ENCODE measurements around the gene FNDC3B.
"Not testable (repeated sequence)": the region's sequence is repeated elsewhere in the genome, so short reads cannot be mapped to it uniquely, and the experiment has no call there.

The FNDC3B gene

DNA sequence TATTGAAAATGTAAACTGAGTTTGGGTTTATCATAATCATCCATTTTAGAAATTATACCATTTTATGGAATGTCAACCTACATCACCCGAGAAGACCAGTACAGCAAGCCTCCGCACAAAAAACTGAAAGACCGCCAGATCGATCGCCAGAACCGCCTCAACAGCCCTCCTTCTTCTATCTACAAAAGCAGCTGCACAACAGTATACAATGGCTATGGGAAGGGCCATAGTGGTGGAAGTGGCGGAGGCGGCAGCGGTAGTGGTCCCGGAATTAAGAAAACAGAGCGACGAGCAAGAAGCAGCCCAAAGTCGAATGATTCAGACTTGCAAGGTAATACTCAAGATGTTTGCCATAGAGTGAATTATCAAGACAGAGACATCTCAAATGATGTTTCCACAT, 211.8 kb downstream of the FNDC3B start:
- Histone ChIP-seq H3K4me3 (ENCODE audit: low read length in 2 of 2) (no peak overlapping the region), H3K4me1 (ENCODE audit: control insufficient read depth in 2 of 2, insufficient read depth in 2 of 2, low read length in 2 of 2) (no peaks in the 10 kb centered on the region), H3K27ac (ENCODE audit: low read depth in 2 of 2, low read length in 2 of 2) (no peak overlapping the region), H3K27me3 (ENCODE audit: control insufficient read depth in 2 of 2, insufficient read depth in 2 of 2, low read length in 2 of 2) (no peaks in the 10 kb centered on the region), H3K36me3 (ENCODE audit: control insufficient read depth in 2 of 2, insufficient read depth in 2 of 2, low read length in 2 of 2) (peaks cover 15 to 25% of the 10 kb centered on the region in 2 donors), H3K9me3 (ENCODE audit: control insufficient read depth in 2 of 2, low read length in 2 of 2) (no peaks in the 10 kb centered on the region), H3K9ac (ENCODE audit: low read depth in 1 of 2, low read length in 2 of 2) (no peak overlapping the region)

DNA sequence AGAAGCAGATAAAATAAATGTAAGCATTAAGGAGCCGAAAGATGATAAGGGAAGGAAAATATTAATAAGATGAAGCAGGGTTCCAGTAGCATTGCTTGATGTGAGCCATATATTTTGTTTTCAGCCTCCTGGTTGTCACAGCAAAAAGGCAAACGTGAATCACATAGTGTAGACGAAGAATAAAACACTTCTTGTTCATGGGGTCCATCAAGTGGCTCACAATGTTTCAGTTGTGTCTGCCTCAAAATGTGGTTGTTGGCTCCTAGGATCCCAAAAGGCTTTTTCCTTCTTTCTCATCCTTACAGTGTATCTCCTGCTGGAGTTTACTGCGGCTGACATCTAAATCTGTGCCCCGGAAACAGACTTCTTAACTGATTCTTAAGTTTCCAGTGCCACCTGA, 213.8 kb downstream of the FNDC3B start:
- no peak overlapping the region for H3K27ac ChIP-seq (ENCODE audit: low read depth in 2 of 2, low read length in 2 of 2)
- no peaks in the 10 kb centered on the region for H3K27me3 ChIP-seq (ENCODE audit: control insufficient read depth in 2 of 2, insufficient read depth in 2 of 2, low read length in 2 of 2)
- H3K9me3 ChIP-seq (ENCODE audit: control insufficient read depth in 2 of 2, low read length in 2 of 2): no peaks in the 10 kb centered on the region
- H3K9ac ChIP-seq (ENCODE audit: low read depth in 1 of 2, low read length in 2 of 2): no peak overlapping the region
- no peak overlapping the region for H3K4me3 ChIP-seq (ENCODE audit: low read length in 2 of 2)
- H3K4me1 ChIP-seq (ENCODE audit: control insufficient read depth in 2 of 2, insufficient read depth in 2 of 2, low read length in 2 of 2): no peaks in the 10 kb centered on the region
- peaks cover 11 to 27% of the 10 kb centered on the region in 2 donors for H3K36me3 ChIP-seq (ENCODE audit: control insufficient read depth in 2 of 2, insufficient read depth in 2 of 2, low read length in 2 of 2)

DNA sequence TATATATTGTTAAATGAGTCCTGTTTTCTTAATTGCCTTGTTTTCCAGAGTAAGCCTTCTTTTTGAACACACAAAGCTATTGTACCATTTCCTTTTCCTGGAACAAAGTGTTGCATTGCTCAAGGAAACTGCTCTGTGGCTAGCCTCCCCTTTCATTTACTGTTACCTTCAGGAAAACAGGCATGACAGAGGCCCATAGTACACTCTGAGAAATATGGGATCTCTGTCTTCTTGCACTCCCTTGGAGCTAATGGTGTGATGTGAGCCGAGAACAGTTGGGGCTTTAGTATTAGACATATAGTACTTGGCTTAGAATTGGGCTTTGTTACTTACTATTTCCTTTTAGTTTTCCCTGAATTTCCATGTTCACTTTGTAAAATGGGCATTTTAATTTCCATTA, 215.2 kb downstream of the FNDC3B start:
- H3K4me3 ChIP-seq (ENCODE audit: low read length in 2 of 2): no peak overlapping the region
- no peak overlapping the region for H3K27ac ChIP-seq (ENCODE audit: low read depth in 2 of 2, low read length in 2 of 2)
- H3K27me3 ChIP-seq (ENCODE audit: control insufficient read depth in 2 of 2, insufficient read depth in 2 of 2, low read length in 2 of 2): no peaks in the 10 kb centered on the region
- H3K4me1 ChIP-seq (ENCODE audit: control insufficient read depth in 2 of 2, insufficient read depth in 2 of 2, low read length in 2 of 2): no peaks in the 10 kb centered on the region
- H3K9ac ChIP-seq (ENCODE audit: low read depth in 1 of 2, low read length in 2 of 2): no peak overlapping the region
- no peaks in the 10 kb centered on the region for H3K9me3 ChIP-seq (ENCODE audit: control insufficient read depth in 2 of 2, low read length in 2 of 2)
- H3K36me3 ChIP-seq (ENCODE audit: control insufficient read depth in 2 of 2, insufficient read depth in 2 of 2, low read length in 2 of 2): peaks cover 11 to 26% of the 10 kb centered on the region in 2 donors

DNA sequence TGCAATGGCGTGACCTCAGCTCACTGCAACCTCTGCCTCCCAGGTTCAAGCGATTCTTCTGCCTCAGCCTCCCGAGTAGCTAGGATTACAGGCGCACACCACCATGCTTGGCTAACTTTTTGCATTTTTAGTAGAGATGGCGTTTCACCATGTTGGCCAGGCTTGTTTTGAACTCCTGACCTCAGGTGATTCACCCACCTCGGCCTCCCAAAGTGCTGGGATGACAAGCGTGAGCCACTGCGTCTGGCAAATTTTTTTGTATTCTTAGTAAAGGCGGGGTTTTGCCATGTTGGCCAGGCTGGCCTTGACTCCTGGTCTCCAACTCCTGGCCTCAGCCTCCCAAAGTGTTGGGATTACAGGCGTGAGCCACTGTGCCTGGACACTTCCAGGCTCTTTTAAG, 215.9 kb downstream of the FNDC3B start:
- H3K27me3 ChIP-seq (ENCODE audit: control insufficient read depth in 2 of 2, insufficient read depth in 2 of 2, low read length in 2 of 2); H3K9ac ChIP-seq (ENCODE audit: low read depth in 1 of 2, low read length in 2 of 2); H3K4me3 ChIP-seq (ENCODE audit: low read length in 2 of 2); H3K4me1 ChIP-seq (ENCODE audit: control insufficient read depth in 2 of 2, insufficient read depth in 2 of 2, low read length in 2 of 2); H3K9me3 ChIP-seq (ENCODE audit: control insufficient read depth in 2 of 2, low read length in 2 of 2): not testable (repeated sequence)
- Histone ChIP-seq H3K27ac (ENCODE audit: low read depth in 2 of 2, low read length in 2 of 2) (peak overlapping the region in 1 of 2 donors; percentile 56), H3K36me3 (ENCODE audit: control insufficient read depth in 2 of 2, insufficient read depth in 2 of 2, low read length in 2 of 2) (peaks cover 11 to 24% of the 10 kb centered on the region in 2 donors)

DNA sequence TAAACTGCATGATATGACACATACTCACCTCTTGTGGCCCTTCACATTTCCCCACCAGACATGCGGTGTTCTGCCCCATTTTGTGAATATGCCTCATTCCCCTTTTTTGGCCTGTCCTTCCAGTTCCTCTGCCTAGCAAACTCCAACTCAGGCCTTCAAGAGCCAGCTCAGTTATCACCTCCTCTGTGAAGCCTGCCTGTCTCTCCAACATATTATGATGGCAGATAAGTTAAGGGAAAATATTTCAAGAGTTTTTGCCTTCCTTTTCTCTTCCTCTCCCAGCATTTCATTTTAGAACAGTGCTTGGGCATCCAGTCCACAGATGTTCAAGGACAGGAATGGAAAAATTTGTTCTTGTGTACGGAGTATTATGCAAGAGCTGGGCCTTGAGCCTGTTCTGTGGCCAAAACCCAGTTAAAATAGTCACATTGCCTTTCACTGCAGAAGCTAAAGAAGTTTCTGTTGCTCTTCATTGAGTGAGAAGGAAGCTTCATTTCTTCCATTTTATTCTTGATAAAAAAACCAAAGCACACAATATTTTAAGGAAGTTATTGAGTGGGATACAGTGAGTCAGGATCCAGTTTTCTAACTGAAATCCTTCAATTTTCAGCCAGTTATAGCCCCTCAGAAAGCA, 216.8 kb downstream of the FNDC3B start:
- Histone ChIP-seq H3K4me3 (ENCODE audit: low read length in 2 of 2) (no peak overlapping the region), H3K36me3 (ENCODE audit: control insufficient read depth in 2 of 2, insufficient read depth in 2 of 2, low read length in 2 of 2) (peaks cover 11 to 25% of the 10 kb centered on the region in 2 donors), H3K27me3 (ENCODE audit: control insufficient read depth in 2 of 2, insufficient read depth in 2 of 2, low read length in 2 of 2) (no peaks in the 10 kb centered on the region), H3K27ac (ENCODE audit: low read depth in 2 of 2, low read length in 2 of 2) (peak overlapping the region; percentile 29 to 56), H3K9me3 (ENCODE audit: control insufficient read depth in 2 of 2, low read length in 2 of 2) (no peaks in the 10 kb centered on the region), H3K4me1 (ENCODE audit: control insufficient read depth in 2 of 2, insufficient read depth in 2 of 2, low read length in 2 of 2) (peaks cover 0 to 2% of the 10 kb centered on the region in 2 donors), H3K9ac (ENCODE audit: low read depth in 1 of 2, low read length in 2 of 2) (no peak overlapping the region)

DNA sequence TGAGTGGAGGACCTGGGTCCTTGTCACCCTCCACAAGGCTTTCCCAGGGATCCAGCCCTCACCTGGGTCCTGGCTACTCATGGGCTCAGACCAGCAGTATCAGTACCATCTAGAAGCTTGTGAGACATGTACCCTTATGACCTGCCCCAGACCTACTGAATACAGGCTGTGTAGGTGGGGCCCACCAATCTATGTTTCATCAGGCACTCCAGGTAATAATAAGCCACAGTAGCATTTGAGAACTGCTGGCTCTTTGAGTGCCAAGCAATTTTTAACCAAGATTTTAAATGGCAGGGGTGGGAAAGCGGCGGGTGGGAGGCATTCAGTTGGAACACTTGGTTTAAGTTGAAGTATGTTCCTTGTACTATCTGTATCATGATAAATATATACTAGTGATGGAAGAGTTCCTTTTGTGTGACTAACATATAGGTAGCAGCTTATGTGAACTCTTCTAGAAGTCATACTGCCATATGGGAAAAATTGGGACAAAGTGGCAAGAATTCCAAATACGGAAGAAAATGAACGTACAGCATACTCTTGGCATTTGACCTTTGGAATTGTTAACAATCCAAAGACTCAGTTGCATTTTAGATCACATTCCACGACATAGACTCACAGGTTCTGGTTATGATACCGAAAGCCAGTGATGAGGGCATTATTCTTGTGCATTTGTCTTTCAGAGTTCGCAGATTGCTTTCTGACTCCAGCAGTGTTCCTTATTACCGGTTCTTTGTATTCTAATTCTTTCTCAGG, 218.4 kb downstream of the FNDC3B start:
- peak overlapping the region in 1 of 2 donors; percentile 20 for H3K27ac ChIP-seq (ENCODE audit: low read depth in 2 of 2, low read length in 2 of 2)
- no peaks in the 10 kb centered on the region for H3K9me3 ChIP-seq (ENCODE audit: control insufficient read depth in 2 of 2, low read length in 2 of 2)
- no peak overlapping the region for H3K4me3 ChIP-seq (ENCODE audit: low read length in 2 of 2)
- H3K4me1 ChIP-seq (ENCODE audit: control insufficient read depth in 2 of 2, insufficient read depth in 2 of 2, low read length in 2 of 2): peaks cover 0 to 2% of the 10 kb centered on the region in 2 donors
- peaks cover 2 to 30% of the 10 kb centered on the region in 2 donors for H3K36me3 ChIP-seq (ENCODE audit: control insufficient read depth in 2 of 2, insufficient read depth in 2 of 2, low read length in 2 of 2)
- no peak overlapping the region for H3K9ac ChIP-seq (ENCODE audit: low read depth in 1 of 2, low read length in 2 of 2)
- no peaks in the 10 kb centered on the region for H3K27me3 ChIP-seq (ENCODE audit: control insufficient read depth in 2 of 2, insufficient read depth in 2 of 2, low read length in 2 of 2)

DNA sequence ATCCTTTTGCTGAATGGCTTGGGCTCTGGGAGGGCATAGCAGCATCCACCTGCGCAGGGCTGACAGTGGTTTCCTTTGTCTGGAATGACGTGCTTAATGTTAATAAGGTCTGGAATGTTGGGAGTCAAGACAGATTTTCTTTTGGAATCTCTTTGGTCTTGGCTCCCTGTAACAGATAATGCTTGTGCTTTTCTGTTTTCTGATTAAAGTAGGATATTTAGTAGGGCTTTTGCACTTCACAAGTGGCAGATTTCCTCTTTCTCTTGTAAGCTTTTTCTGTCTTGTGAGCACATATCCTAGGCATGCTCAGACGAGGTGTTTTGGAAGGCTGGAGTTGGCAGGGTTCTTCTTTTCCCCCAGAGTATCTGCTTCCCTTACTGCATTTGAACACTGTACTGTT, 219.2 kb downstream of the FNDC3B start:
- Histone ChIP-seq H3K9ac (ENCODE audit: low read depth in 1 of 2, low read length in 2 of 2) (no peak overlapping the region), H3K27me3 (ENCODE audit: control insufficient read depth in 2 of 2, insufficient read depth in 2 of 2, low read length in 2 of 2) (no peaks in the 10 kb centered on the region), H3K27ac (ENCODE audit: low read depth in 2 of 2, low read length in 2 of 2) (peak overlapping the region in 1 of 2 donors; percentile 20), H3K9me3 (ENCODE audit: control insufficient read depth in 2 of 2, low read length in 2 of 2) (no peaks in the 10 kb centered on the region), H3K36me3 (ENCODE audit: control insufficient read depth in 2 of 2, insufficient read depth in 2 of 2, low read length in 2 of 2) (peaks cover 4 to 28% of the 10 kb centered on the region in 2 donors), H3K4me3 (ENCODE audit: low read length in 2 of 2) (no peak overlapping the region), H3K4me1 (ENCODE audit: control insufficient read depth in 2 of 2, insufficient read depth in 2 of 2, low read length in 2 of 2) (peaks cover 0 to 2% of the 10 kb centered on the region in 2 donors)

DNA sequence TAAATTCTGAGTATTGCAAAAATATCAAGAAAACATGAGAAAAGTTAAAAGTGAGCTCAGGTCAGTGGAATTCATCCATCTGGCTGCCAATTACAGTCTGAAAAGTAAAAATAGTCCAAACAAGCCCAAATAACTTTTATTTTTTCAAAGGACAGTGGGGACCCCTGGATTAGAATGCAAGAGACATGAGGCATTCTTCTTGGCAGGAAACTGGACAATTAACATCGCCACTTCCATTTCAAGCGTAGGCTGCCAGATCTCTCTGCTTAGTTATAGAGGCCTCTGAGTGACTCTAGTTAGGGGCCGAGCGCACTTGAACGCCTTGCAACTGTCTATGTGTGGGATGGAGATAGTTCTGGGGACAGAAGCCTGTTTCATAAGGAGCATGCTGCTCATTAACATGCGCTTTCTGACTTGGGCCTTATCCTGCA, 219.7 kb downstream of the FNDC3B start:
- H3K36me3 ChIP-seq (ENCODE audit: control insufficient read depth in 2 of 2, insufficient read depth in 2 of 2, low read length in 2 of 2): peaks cover 6 to 30% of the 10 kb centered on the region in 2 donors
- H3K4me3 ChIP-seq (ENCODE audit: low read length in 2 of 2): no peak overlapping the region
- peaks cover 0 to 2% of the 10 kb centered on the region in 2 donors for H3K4me1 ChIP-seq (ENCODE audit: control insufficient read depth in 2 of 2, insufficient read depth in 2 of 2, low read length in 2 of 2)
- H3K9me3 ChIP-seq (ENCODE audit: control insufficient read depth in 2 of 2, low read length in 2 of 2): no peaks in the 10 kb centered on the region
- no peaks in the 10 kb centered on the region for H3K27me3 ChIP-seq (ENCODE audit: control insufficient read depth in 2 of 2, insufficient read depth in 2 of 2, low read length in 2 of 2)
- H3K9ac ChIP-seq (ENCODE audit: low read depth in 1 of 2, low read length in 2 of 2): no peak overlapping the region
- H3K27ac ChIP-seq (ENCODE audit: low read depth in 2 of 2, low read length in 2 of 2): peak overlapping the region in 1 of 2 donors; percentile 20

DNA sequence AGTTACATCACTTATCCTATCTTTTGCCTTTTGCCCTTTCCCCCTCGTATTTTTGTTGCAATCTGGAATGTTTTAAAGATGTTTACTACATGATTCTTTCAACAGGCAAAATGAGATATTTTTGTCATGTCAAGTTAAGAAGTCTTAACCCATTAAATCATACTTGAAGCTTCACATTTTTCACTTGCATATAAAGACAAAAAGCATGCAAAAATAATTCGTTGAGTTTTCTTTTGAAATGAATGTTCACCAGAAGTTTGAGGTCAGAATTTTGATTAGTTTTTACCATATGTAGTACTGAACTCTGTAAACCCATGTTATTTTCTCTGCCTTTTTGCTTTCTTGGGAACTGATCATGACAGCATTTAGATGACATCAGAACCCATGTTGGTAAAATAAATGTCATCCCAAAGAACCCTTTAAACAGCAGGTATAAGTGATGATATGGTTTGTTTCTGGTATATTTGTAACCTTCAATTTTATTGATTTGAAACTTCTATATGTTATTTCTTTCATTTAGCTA, 220.4 kb downstream of the FNDC3B start:
- Histone ChIP-seq H3K4me3 (ENCODE audit: low read length in 2 of 2) (no peak overlapping the region), H3K36me3 (ENCODE audit: control insufficient read depth in 2 of 2, insufficient read depth in 2 of 2, low read length in 2 of 2) (peaks cover 6 to 32% of the 10 kb centered on the region in 2 donors), H3K9ac (ENCODE audit: low read depth in 1 of 2, low read length in 2 of 2) (no peak overlapping the region), H3K27ac (ENCODE audit: low read depth in 2 of 2, low read length in 2 of 2) (no peak overlapping the region), H3K27me3 (ENCODE audit: control insufficient read depth in 2 of 2, insufficient read depth in 2 of 2, low read length in 2 of 2) (no peaks in the 10 kb centered on the region), H3K4me1 (ENCODE audit: control insufficient read depth in 2 of 2, insufficient read depth in 2 of 2, low read length in 2 of 2) (peaks cover 0 to 2% of the 10 kb centered on the region in 2 donors), H3K9me3 (ENCODE audit: control insufficient read depth in 2 of 2, low read length in 2 of 2) (no peaks in the 10 kb centered on the region)

DNA sequence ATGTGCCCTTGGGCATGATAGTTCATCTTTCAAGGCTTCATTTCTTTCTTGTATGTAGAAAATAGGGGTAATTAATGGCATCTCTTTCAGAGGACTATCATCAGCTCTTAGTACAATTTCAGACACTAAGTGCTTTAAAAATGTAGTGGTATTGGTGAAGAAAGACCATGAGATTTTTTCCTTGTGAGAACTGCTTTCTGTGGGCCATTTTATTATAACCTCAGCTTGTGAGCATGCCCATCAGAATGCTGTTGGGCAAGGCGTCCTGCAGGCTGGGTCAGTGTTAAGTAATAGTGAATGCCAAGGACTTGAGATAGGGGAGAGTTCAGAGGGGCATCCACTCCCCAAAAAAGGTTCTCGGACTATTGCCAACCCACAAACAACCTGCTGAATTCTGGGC, 221.0 kb downstream of the FNDC3B start:
- Histone ChIP-seq H3K36me3 (ENCODE audit: control insufficient read depth in 2 of 2, insufficient read depth in 2 of 2, low read length in 2 of 2) (peaks cover 6 to 32% of the 10 kb centered on the region in 2 donors), H3K4me3 (ENCODE audit: low read length in 2 of 2) (no peak overlapping the region), H3K27me3 (ENCODE audit: control insufficient read depth in 2 of 2, insufficient read depth in 2 of 2, low read length in 2 of 2) (no peaks in the 10 kb centered on the region), H3K9me3 (ENCODE audit: control insufficient read depth in 2 of 2, low read length in 2 of 2) (no peaks in the 10 kb centered on the region), H3K9ac (ENCODE audit: low read depth in 1 of 2, low read length in 2 of 2) (no peak overlapping the region), H3K27ac (ENCODE audit: low read depth in 2 of 2, low read length in 2 of 2) (no peak overlapping the region), H3K4me1 (ENCODE audit: control insufficient read depth in 2 of 2, insufficient read depth in 2 of 2, low read length in 2 of 2) (peaks cover 0 to 2% of the 10 kb centered on the region in 2 donors)
